ENCODE results near the gene FGD2. TPM values are rescaled to one million over a fixed set of nuclear protein-coding genes. Genes with fewer than 3 reads are reported as not detected.

FGD2 gene
- total and polyA plus RNA-seq, 10 donors = 63.4 to 426 (median 270) TPM

DNA sequence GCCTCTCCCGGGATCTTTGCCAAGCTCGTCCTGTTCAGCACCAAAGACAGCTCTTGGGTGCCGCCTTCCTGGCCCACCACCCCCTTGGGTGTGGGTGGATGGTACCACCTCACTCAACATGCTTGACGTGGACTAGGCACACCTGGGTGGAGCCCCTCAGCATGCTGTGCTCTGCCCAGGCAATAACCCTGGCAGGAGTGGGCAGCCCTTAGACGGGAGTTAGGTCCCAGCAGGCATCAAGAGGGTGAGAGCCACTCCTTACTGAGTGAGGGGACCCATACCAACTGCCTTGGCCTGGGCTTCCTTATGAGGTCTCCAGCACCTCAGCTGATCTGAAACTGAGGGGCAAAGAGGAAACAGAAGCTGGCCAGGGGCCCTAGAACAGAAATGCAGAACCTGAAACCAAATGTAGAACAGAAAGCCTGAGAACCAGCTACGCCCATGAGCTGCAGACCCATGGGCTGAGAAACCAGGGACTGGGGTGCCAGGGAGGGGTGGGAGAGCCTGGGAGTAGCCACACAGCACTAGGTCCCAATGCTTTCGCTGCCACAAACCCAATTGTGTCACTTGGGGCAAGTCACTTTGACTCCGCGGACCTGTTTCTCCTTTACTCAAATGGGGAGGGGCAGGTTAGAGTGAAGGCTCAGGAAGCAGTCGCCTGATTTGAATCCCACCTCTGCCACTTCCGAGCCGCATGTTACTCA, 2.0 kb downstream of the FGD2 start:
- Histone ChIP-seq H3K27me3 (replicated peaks in 1 of 7) (no peaks in the 10 kb centered on the region), H3K4me1 (peaks cover 4 to 77% (median 37%) of the 10 kb centered on the region in 6 donors), H3K36me3 (peaks cover 0 to 44% (median 18%) of the 10 kb centered on the region in 6 donors), H3K9me3 (no peaks in the 10 kb centered on the region), H3K27ac (peak overlapping the region; percentile 35 to 94 (median 82)), H3K4me3 (peak overlapping the region; percentile 53 to 85 (median 64))
- DNase-seq = no peak
- TF ChIP-seq, protein P1, sequence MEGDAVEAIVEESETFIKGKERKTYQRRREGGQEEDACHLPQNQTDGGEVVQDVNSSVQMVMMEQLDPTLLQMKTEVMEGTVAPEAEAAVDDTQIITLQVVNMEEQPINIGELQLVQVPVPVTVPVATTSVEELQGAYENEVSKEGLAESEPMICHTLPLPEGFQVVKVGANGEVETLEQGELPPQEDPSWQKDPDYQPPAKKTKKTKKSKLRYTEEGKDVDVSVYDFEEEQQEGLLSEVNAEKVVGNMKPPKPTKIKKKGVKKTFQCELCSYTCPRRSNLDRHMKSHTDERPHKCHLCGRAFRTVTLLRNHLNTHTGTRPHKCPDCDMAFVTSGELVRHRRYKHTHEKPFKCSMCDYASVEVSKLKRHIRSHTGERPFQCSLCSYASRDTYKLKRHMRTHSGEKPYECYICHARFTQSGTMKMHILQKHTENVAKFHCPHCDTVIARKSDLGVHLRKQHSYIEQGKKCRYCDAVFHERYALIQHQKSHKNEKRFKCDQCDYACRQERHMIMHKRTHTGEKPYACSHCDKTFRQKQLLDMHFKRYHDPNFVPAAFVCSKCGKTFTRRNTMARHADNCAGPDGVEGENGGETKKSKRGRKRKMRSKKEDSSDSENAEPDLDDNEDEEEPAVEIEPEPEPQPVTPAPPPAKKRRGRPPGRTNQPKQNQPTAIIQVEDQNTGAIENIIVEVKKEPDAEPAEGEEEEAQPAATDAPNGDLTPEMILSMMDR (IDR thresholded peaks at IDR 0.05 in 8 of 11, conservative IDR thresholded peaks at IDR 0.05 in 3 of 11) = no peak
- TF ChIP-seq POLR2AphosphoS5 (IDR thresholded peaks at IDR 0.05) = peak; percentile 64 to 74 (median 70)
- WGBS, 5 donors = 45 to 58% (median 49%) methylated on average over 7 to 12 of the region's 12 CpGs
- intact Hi-C loops (cut with DNase I; ENCODE audit: low total_unique reads) = no loop called here

DNA sequence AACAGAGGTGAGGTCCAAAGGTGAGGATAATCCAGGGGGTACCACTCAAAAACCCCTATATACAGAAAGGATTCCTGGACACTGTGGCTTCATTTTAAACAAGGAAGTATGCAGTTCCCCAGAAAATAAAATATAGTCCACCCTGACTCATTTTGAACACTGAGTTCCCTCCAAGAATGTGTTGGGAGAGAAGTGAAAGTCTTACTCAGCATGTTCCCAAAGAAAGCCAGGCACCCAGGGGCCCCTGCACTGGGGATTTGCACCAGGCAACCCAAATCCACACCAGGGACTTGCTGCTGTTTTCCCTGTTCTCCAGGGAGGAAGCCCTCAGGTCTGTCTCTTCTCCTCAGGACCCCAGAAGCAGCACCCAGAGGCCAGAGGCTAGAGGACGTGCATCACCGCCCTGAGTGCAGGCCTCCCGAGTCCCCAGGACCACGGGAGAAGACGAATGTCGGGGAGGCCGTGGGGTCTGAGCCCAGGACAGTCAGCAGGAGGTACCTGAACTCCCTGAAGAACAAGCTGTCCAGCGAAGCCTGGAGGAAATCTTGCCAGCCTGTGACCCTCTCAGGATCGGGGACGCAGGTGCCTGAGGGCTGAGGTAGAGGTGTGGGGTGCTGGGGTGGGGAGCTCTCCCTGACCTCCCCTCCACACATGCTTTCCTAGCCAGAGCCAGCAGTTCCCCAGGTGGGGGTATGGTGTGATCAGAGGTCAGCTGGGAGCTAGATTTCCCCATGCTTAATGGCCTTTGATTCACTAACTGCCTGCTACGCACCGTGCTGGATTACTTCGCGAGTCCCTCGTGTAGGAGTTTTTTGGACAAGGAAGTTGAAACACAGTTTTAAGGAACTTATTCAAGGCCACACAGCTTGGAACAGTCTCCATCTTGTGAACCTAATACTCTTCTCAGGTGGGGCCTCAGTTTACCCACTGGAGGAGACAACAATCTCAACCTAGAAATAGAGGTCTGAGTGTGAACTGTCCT, 3.3 kb downstream of the FGD2 start:
- WGBS, 5 donors = 79 to 86% (median 84%) methylated on average over 14 to 15 of the region's 15 CpGs
- H3K27ac ChIP-seq = peak overlapping the region in 6 of 8 donors; percentile 20 to 94 (median 86)
- peaks cover 0 to 56% (median 25%) of the 10 kb centered on the region in 6 donors for H3K36me3 ChIP-seq

DNA sequence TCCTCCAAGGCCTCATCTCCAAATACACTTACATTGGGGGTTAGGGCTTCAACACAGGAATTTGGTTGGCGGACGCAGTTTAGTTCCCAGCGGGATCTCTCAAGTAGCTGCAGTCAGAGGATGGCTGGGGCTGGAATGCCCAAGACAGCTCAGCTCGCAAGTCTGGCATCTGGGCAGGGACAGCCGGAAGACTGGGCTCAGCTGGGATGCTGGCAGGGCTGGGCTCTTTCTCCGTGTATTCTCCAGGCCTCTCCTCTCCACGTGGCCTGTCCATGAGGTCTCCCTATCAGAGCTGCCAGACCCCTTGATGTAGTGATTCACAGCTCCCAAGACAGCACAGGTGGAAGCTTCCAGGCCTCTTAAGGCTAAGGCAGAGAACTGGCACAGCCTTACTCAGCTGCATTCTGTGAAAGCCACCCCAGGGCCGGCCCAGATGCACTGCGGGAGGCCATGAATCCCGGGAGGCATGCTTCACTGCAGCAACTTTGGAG, 5.0 kb downstream of the FGD2 start:
- H3K36me3 ChIP-seq = peaks cover 0 to 73% (median 41%) of the 10 kb centered on the region in 6 donors
- no peak for DNase-seq
- 86 to 98% (median 94%) methylated on average over 9 to 10 of the region's 10 CpGs for WGBS, 5 donors
- H3K4me3 ChIP-seq = peak overlapping the region in 1 of 8 donors; percentile 85
- no peaks in the 10 kb centered on the region for H3K9me3 ChIP-seq
- no peak for TF ChIP-seq POLR2A (IDR thresholded peaks at IDR 0.05)
- TF ChIP-seq, protein P1 (IDR thresholded peaks at IDR 0.05 in 8 of 11, conservative IDR thresholded peaks at IDR 0.05 in 3 of 11) = no peak
- no peak for TF ChIP-seq POLR2AphosphoS5 (IDR thresholded peaks at IDR 0.05)
- peaks cover 4 to 77% (median 24%) of the 10 kb centered on the region in 6 donors for H3K4me1 ChIP-seq
- no peaks in the 10 kb centered on the region for H3K27me3 ChIP-seq (replicated peaks in 1 of 7)
- H3K27ac ChIP-seq = peak overlapping the region in 3 of 8 donors; percentile 7 to 94 (median 84)
- intact Hi-C loops (cut with DNase I; ENCODE audit: low total_unique reads) = loop anchor here (10.0 kb wide), 1 partner anchor 126 kb away; the partner anchor contains the start of gene C6orf89

More for the DNA sequence above, 3.3 kb downstream of the FGD2 start:
- H3K27me3 ChIP-seq (replicated peaks in 1 of 7) = no peaks in the 10 kb centered on the region
- no peaks in the 10 kb centered on the region for H3K9me3 ChIP-seq
- no peak for DNase-seq
- H3K4me1 ChIP-seq = peaks cover 4 to 79% (median 35%) of the 10 kb centered on the region in 6 donors
- intact Hi-C loops (cut with DNase I; ENCODE audit: low total_unique reads) = no loop called here
- TF ChIP-seq, protein P1 (IDR thresholded peaks at IDR 0.05 in 8 of 11, conservative IDR thresholded peaks at IDR 0.05 in 3 of 11) = no peak
- peak in 1 of 3 donors; percentile 43 for TF ChIP-seq POLR2AphosphoS5 (IDR thresholded peaks at IDR 0.05)
- TF ChIP-seq POLR2A (IDR thresholded peaks at IDR 0.05) = no peak
- H3K4me3 ChIP-seq = peak overlapping the region in 5 of 8 donors; percentile 64 to 85 (median 65)
